ENCODE results near the gene PROX2. TPM values are rescaled to one million over a fixed set of nuclear protein-coding genes. Genes with fewer than 3 reads are reported as not detected.

PROX2 gene
- total RNA-seq, 1 experiment from 2014 or later: not detected

- Histone ChIP-seq H3K36me3 (ENCODE audit: low read depth) (no peaks in the 10 kb centered on the region), H3K4me1 (replicated peaks; ENCODE audit: insufficient read depth) (peaks cover 8% of the 10 kb centered on the region), H3K9me3 (ENCODE audit: insufficient read depth, low read depth) (no peaks in the 10 kb centered on the region), H3K4me2 (peak overlapping the region; percentile 34), H3K27ac (no peak overlapping the region), H2AFZ (no peak overlapping the region), H3K9me2 (ENCODE audit: insufficient read depth) (no peaks in the 10 kb centered on the region), H3K4me3 (no peak overlapping the region), H3F3A (ENCODE audit: insufficient read depth, low read depth) (peaks cover 4% of the 10 kb centered on the region; the same call in 1 of the 2 replicates), H3K79me2 (ENCODE audit: low read depth) (no peaks in the 10 kb centered on the region), H3K27me3 (ENCODE audit: insufficient read depth, low read depth) (no peaks in the 10 kb centered on the region), H4K20me1 (ENCODE audit: insufficient read depth) (no peaks in the 10 kb centered on the region)
- TF ChIP-seq EZH2 (IDR thresholded peaks at IDR 0.05; ENCODE audit: low read depth): no peak
- no peak for TF ChIP-seq CTCF (conservative IDR thresholded peaks at IDR 0.05)
- CTCF ChIA-PET: interaction anchor here (0.5 to 1.7 kb wide), 4 partner anchors 34 to 176 kb away, joined by 6 to 12 read pairs (median 6); no protein-coding TSS in a partner anchor
- DNase-seq: no peak
- BruUV-seq (replicated peaks): no TSS peak
- intact Hi-C loops (cut with micrococcal nuclease; ENCODE audit: unreplicated experiment): no loop called here
- POLR2A ChIA-PET (ENCODE audit: unreplicated experiment): no interaction called here
Measured at GRCh38 chr14:74912111-74912510, 36.2 kb upstream of the PROX2 start.

GRCh38 chr14:74911704-74912103 is 35.8 kb upstream of the PROX2 start:
- DNase-seq: peak; percentile 57 to 64
- BruUV-seq (replicated peaks): no TSS peak
- Histone ChIP-seq H3K27ac (no peak overlapping the region), H2AFZ (no peak overlapping the region), H3K36me3 (ENCODE audit: low read depth) (no peaks in the 10 kb centered on the region), H3K79me2 (ENCODE audit: low read depth) (no peaks in the 10 kb centered on the region), H3K4me3 (no peak overlapping the region), H3K27me3 (ENCODE audit: insufficient read depth, low read depth) (no peaks in the 10 kb centered on the region), H3F3A (ENCODE audit: insufficient read depth, low read depth) (peaks cover 4% of the 10 kb centered on the region; the same call in 1 of the 2 replicates), H3K4me1 (replicated peaks; ENCODE audit: insufficient read depth) (peaks cover 8% of the 10 kb centered on the region), H3K4me2 (peak overlapping the region; percentile 34), H3K9me3 (ENCODE audit: insufficient read depth, low read depth) (no peaks in the 10 kb centered on the region), H3K9me2 (ENCODE audit: insufficient read depth) (no peaks in the 10 kb centered on the region), H4K20me1 (ENCODE audit: insufficient read depth) (no peaks in the 10 kb centered on the region)
- intact Hi-C loops (cut with micrococcal nuclease; ENCODE audit: unreplicated experiment): no loop called here
- POLR2A ChIA-PET (ENCODE audit: unreplicated experiment): interaction anchor here (0.6 kb wide), 1 partner anchor 107 kb away, joined by 7 read pairs; no protein-coding TSS in a partner anchor
- CTCF ChIA-PET: interaction anchor here (0.5 to 1.7 kb wide), 7 partner anchors 15 to 1262 kb away, joined by 3 to 12 read pairs (median 6); no protein-coding TSS in a partner anchor
- TF ChIP-seq EZH2 (IDR thresholded peaks at IDR 0.05; ENCODE audit: low read depth) (no peak), CTCF (conservative IDR thresholded peaks at IDR 0.05) (no peak)

GRCh38 chr14:74911221-74911620 is 35.3 kb upstream of the PROX2 start:
- DNase-seq: no peak
- Histone ChIP-seq H3K27ac (no peak overlapping the region), H3K4me3 (no peak overlapping the region), H3K9me2 (ENCODE audit: insufficient read depth) (no peaks in the 10 kb centered on the region), H3K4me2 (peak overlapping the region; percentile 34), H3K4me1 (replicated peaks; ENCODE audit: insufficient read depth) (peaks cover 8% of the 10 kb centered on the region), H4K20me1 (ENCODE audit: insufficient read depth) (no peaks in the 10 kb centered on the region), H3K36me3 (ENCODE audit: low read depth) (no peaks in the 10 kb centered on the region), H3K9me3 (ENCODE audit: insufficient read depth, low read depth) (no peaks in the 10 kb centered on the region), H2AFZ (no peak overlapping the region), H3K79me2 (ENCODE audit: low read depth) (no peaks in the 10 kb centered on the region), H3K27me3 (ENCODE audit: insufficient read depth, low read depth) (no peaks in the 10 kb centered on the region), H3F3A (ENCODE audit: insufficient read depth, low read depth) (peaks cover 4% of the 10 kb centered on the region; the same call in 1 of the 2 replicates)
- ChIA-PET POLR2A (ENCODE audit: unreplicated experiment) (interaction anchor here (0.6 kb wide), 1 partner anchor 108 kb away, joined by 7 read pairs; no protein-coding TSS in a partner anchor), CTCF (interaction anchor here (0.6 to 1.7 kb wide), 6 partner anchors 14 to 1263 kb away, joined by 3 to 12 read pairs (median 5); no protein-coding TSS in a partner anchor)
- no TSS peak for BruUV-seq (replicated peaks)
- no peak for TF ChIP-seq EZH2 (IDR thresholded peaks at IDR 0.05; ENCODE audit: low read depth)
- TF ChIP-seq CTCF (conservative IDR thresholded peaks at IDR 0.05): no peak
- intact Hi-C loops (cut with micrococcal nuclease; ENCODE audit: unreplicated experiment): no loop called here
